K562 (cell line): ENCODE data around the gene FARP1. TPM values are rescaled to one million over a fixed set of nuclear protein-coding genes. Genes with fewer than 3 reads are reported as not detected.

ENCODE experiments used
- ATAC-seq: fragments of 200-7000 bp; cut with Tn5 transposase; 3 replicates; pipeline ENCODE4 v1.9.1; 2020; ENCODE audit warnings: moderate library complexity
- BruUV-seq: library from RNA; stranded (reverse); fragments of 400-500 nt; replicated peaks from 2 replicates; lab custom pipeline; 2021; lab: Mats Ljungman, UMichigan
- CTCF ChIA-PET: fragments of 300-600 bp; formaldehyde crosslinking; extraction: SDS; loops from one replicate; lab custom pipeline; 2021; ENCODE audit warnings: low intra/inter-chr PET ratio; lab: Yijun Ruan, JAX
- POLR2A ChIA-PET: fragments of 300-600, 350-650 bp; sonication (Branson Sonifier 250); formaldehyde crosslinking; extraction: SDS; loops from one replicate; lab custom pipeline; 2021; ENCODE audit warnings: antibody characterized with exemption, inconsistent platforms; lab: Yijun Ruan, JAX
- DNase-seq, 4 experiments: peaks; one replicate each; pipeline versions ENCODE4 v3.0.0 to v3.0.0-alpha.2; 2011 to 2018; ENCODE audit warnings: low spot score in 3 of 4, mixed read lengths in 3 of 4; ENCODE audit errors: extremely low read depth in 1 of 4
- FAIRE-seq: peaks from 2 replicates; lab custom pipeline; 2011; peaks lifted over from hg19 to GRCh38; lab: Jason Lieb, UNC
- H2AFZ ChIP-seq: 2 replicates; pipeline ENCODE4 v1.6.0; 2011; ENCODE audit warnings: low read depth, low read length, control low read depth, inconsistent platforms
- H3K27ac ChIP-seq: fragments of 200-600 bp; 3 replicates; pipeline ENCODE4 v1.8.0; 2011; ENCODE audit warnings: low read depth, mild to moderate bottlenecking, control low read depth, inconsistent platforms, low read length, moderate library complexity, mixed read lengths; ENCODE audit errors: extremely low read depth
- H3K27me3 ChIP-seq, 2 experiments: fragments of 300-600 bp in 1 of 2; 2 replicates in 1 of 2; 3 replicates in 1 of 2; pipeline versions ENCODE4 v1.6.0 to v1.8.0; 2011; ENCODE audit warnings: inconsistent platforms in 2 of 2, low read length in 2 of 2, mild to moderate bottlenecking in 1 of 2, mixed read lengths in 1 of 2, moderate library complexity in 1 of 2; ENCODE audit not compliant: control insufficient read depth in 2 of 2, insufficient read depth in 2 of 2
- H3K36me3 ChIP-seq: fragments of 300-600 bp; 3 replicates; pipeline ENCODE4 v1.8.0; 2011; ENCODE audit warnings: mild to moderate bottlenecking, low read length, inconsistent platforms; ENCODE audit not compliant: control insufficient read depth, insufficient read depth
- H3K4me1 ChIP-seq, 2 experiments: fragments of 200-600 bp in 1 of 2; replicated peaks in 1 of 2; 2 replicates in 1 of 2; 3 replicates in 1 of 2; pipeline versions ENCODE4 v1.5.1 to v1.8.0; 2011; ENCODE audit warnings: inconsistent platforms in 2 of 2, low read length in 2 of 2, mild to moderate bottlenecking in 1 of 2, mixed read lengths in 1 of 2, moderate library complexity in 1 of 2; ENCODE audit not compliant: control insufficient read depth in 2 of 2, insufficient read depth in 2 of 2
- H3K4me2 ChIP-seq: 2 replicates; pipeline ENCODE4 v1.6.1; 2011; ENCODE audit warnings: low read length, control low read depth, inconsistent platforms, mixed read lengths; ENCODE audit not compliant: insufficient read depth
- H3K4me3 ChIP-seq: fragments of 200-600 bp; sonication (generic), shearing (Covaris generic); 2 replicates; pipeline ENCODE4 v1.5.1; 2016; ENCODE audit warnings: control low read depth, inconsistent platforms
- H3K79me2 ChIP-seq: fragments of 200-600 bp; 3 replicates; pipeline ENCODE4 v1.8.0; 2011; ENCODE audit warnings: low read length, inconsistent platforms; ENCODE audit not compliant: control insufficient read depth, insufficient read depth
- H3K9ac ChIP-seq, 2 experiments: 2 replicates each; pipeline versions ENCODE4 v1.6.0 to v1.6.1; 2011; ENCODE audit warnings: low read depth in 2 of 2, low read length in 2 of 2, control low read depth in 1 of 2, inconsistent platforms in 1 of 2, mild to moderate bottlenecking in 1 of 2, mixed read lengths in 1 of 2; ENCODE audit not compliant: insufficient read depth in 1 of 2
- H3K9me1 ChIP-seq: one replicate; pipeline ENCODE4 v1.6.0; 2011; ENCODE audit warnings: inconsistent platforms, mild to moderate bottlenecking, low read length, moderate library complexity; ENCODE audit not compliant: control insufficient read depth, insufficient read depth
- H3K9me3 ChIP-seq: replicated peaks from 2 replicates; pipeline ENCODE4 v1.5.1; 2011; ENCODE audit warnings: low read depth, low read length, inconsistent platforms; ENCODE audit not compliant: control insufficient read depth, insufficient read depth
- H4K20me1 ChIP-seq: replicated peaks from 2 replicates; pipeline ENCODE4 v1.6.1; 2011; ENCODE audit warnings: low read length, inconsistent platforms, mixed read lengths; ENCODE audit not compliant: control insufficient read depth, insufficient read depth
- EP300 ChIP-seq: IDR thresholded peaks from 2 replicates; pipeline ENCODE4 v1.6.1; 2012; ENCODE audit warnings: low read length, improper control_type of control experiment
- ERF ChIP-seq: fragments of 450-650 bp; formaldehyde crosslinking; IDR thresholded peaks from 2 replicates; pipeline ENCODE4 v1.4.0; 2020; ENCODE audit warnings: mild to moderate bottlenecking, mixed read lengths
- GATAD2B ChIP-seq: fragments of 450-650 bp; IDR thresholded peaks from 2 replicates; pipeline ENCODE4 v1.6.1; 2017; ENCODE audit warnings: mild to moderate bottlenecking, borderline replicate concordance
- HES1 ChIP-seq: fragments of 450-650 bp; IDR thresholded peaks from 2 replicates; pipeline ENCODE4 v1.6.1; 2016; ENCODE audit warnings: low read depth, mild to moderate bottlenecking, moderate library complexity
- KDM4B ChIP-seq, 2 experiments: fragments of 450-650 bp in 1 of 2; sonication (generic) in 1 of 2; IDR thresholded peaks; 2 replicates each; pipeline ENCODE4 v1.6.1; 2016 to 2017; ENCODE audit warnings: borderline replicate concordance in 2 of 2, antibody characterized with exemption in 1 of 2, low read depth in 1 of 2, mild to moderate bottlenecking in 1 of 2
- MAFF ChIP-seq: IDR thresholded peaks from 2 replicates; pipeline ENCODE4 v1.6.1; 2012; ENCODE audit warnings: low read length, improper control_type of control experiment
- NCOA4 ChIP-seq: fragments of 450-650 bp; IDR thresholded peaks from 2 replicates; pipeline ENCODE4 v1.6.1; 2018; ENCODE audit warnings: mild to moderate bottlenecking; ENCODE audit not compliant: partially characterized antibody
- NFE2 ChIP-seq: IDR thresholded peaks from 2 replicates; pipeline ENCODE4 v1.6.1; 2014; ENCODE audit warnings: antibody characterized with exemption, low read depth
- PHTF2 ChIP-seq: fragments of 250-450 bp; sonication (Bioruptor Pico); IDR thresholded peaks from 2 replicates; pipeline ENCODE4 v1.5.0; 2021; ENCODE audit warnings: mild to moderate bottlenecking
- SPI1 ChIP-seq: IDR thresholded peaks from 2 replicates; pipeline ENCODE4 v1.6.1; 2011; ENCODE audit warnings: low read depth, low read length, control low read depth, borderline replicate concordance
- STAT5B ChIP-seq: fragments of 250-450 bp; sonication (Bioruptor Pico); IDR thresholded peaks from 2 replicates; pipeline ENCODE4 v1.8.0; 2021; ENCODE audit warnings: mild to moderate bottlenecking, inconsistent platforms
- U2AF1 ChIP-seq: fragments of 200-400 bp; formaldehyde crosslinking; optimal IDR thresholded peaks from 2 replicates; pipeline ENCODE3; 2017; ENCODE audit warnings: mild to moderate bottlenecking, low read depth, low read length, moderate library complexity
- ZNF445 ChIP-seq: fragments of 250-450 bp; sonication (Bioruptor Pico); IDR thresholded peaks from 2 replicates; pipeline ENCODE4 v1.4.0; 2020; ENCODE audit warnings: low read depth, mild to moderate bottlenecking, moderate library complexity
- ZNF639 ChIP-seq, 2 experiments: fragments of 200-800 bp in 1 of 2; sonication (Bioruptor generic) in 1 of 2; sonication (generic) in 1 of 2; formaldehyde crosslinking in 1 of 2; IDR thresholded peaks in 1 of 2; conservative IDR thresholded peaks in 1 of 2; 2 replicates each; pipeline versions ENCODE4 v1.5.0 to v1.6.1; 2016 to 2020; ENCODE audit warnings: missing compliant biosample characterization in 1 of 2, missing genetic modification characterization in 1 of 2, missing genetic modification reagents in 1 of 2
- ZNF717 ChIP-seq: fragments of 250-450 bp; sonication (Bioruptor Pico); IDR thresholded peaks from 2 replicates; pipeline ENCODE4 v1.5.0; 2021
- WGBS: fragments of 100-300 bp; shearing (Covaris generic); methylation state at CpG from one replicate; pipeline ENCODE4 v1.1.6; 2016; ENCODE audit warnings: low coverage, mixed read lengths; ENCODE audit not compliant: insufficient coverage; ENCODE audit errors: missing lambda C conversion rate; 5-methylcytosine and 5-hydroxymethylcytosine counted together
- in situ Hi-C: fragments of 300-500 bp; cut with MboI; formaldehyde crosslinking; loops from 4 replicates; pipeline ENCODE4 v1.15.0; 2018; ENCODE audit warnings: inconsistent platforms, mixed read lengths
- intact Hi-C: fragments of 100-400 bp; cut with micrococcal nuclease; formaldehyde crosslinking; loops from 2 replicates; pipeline ENCODE4 v1.14.2; 2022
- polyA plus RNA-seq, 8 experiments: library from polyadenylated mRNA; depleted of rRNA in 4 of 8; stranded (reverse) in 5 of 8; unstranded in 3 of 8; fragments of >200 nt; fragmentation: Nextera tagmentation in 2 of 8; fragmentation: Illumina TruSeq in 1 of 8; extraction: Ambion mirVana in 2 of 8; extraction: Trizol in 1 of 8; gene quantifications; 2 replicates each; pipeline versions ENCODE4 v1.2.1 to v1.2.3, GENCODE V29; 2011 to 2014; ENCODE audit warnings: inconsistent platforms in 1 of 8, missing spikeins in 1 of 8
- total RNA-seq, 7 experiments: library from RNA; depleted of rRNA in 6 of 7; stranded (reverse); fragments of >200 nt in 6 of 7; fragmentation: Illumina TruSeq in 2 of 7; extraction: Trizol in 2 of 7; gene quantifications; 2 replicates each; pipeline versions ENCODE4 v1.2.1 to v1.2.3, GENCODE V29; 2011 to 2021; ENCODE audit warnings: low replicate concordance in 1 of 7
- TF ChIP-seq, protein P1 (sequence below): fragments of 250-450 bp; sonication (Bioruptor Pico); IDR thresholded peaks from 2 replicates; pipeline ENCODE4 v1.5.0; 2021
- TF ChIP-seq, protein P2 (sequence below): sonication (generic); formaldehyde crosslinking; IDR thresholded peaks from 2 replicates; pipeline ENCODE4 v1.8.0; 2023; ENCODE audit warnings: mild to moderate bottlenecking, missing genetic modification reagents
- TF ChIP-seq, protein P3 (sequence below), 2 experiments: fragments of 250-450 bp in 1 of 2; fragments of 450-650 bp in 1 of 2; sonication (Bioruptor Pico) in 1 of 2; IDR thresholded peaks; 2 replicates each; pipeline versions ENCODE4 v1.6.1 to v1.8.0; 2016 to 2021; ENCODE audit warnings: mild to moderate bottlenecking in 2 of 2, moderate library complexity in 2 of 2, missing compliant biosample characterization in 1 of 2, missing genetic modification characterization in 1 of 2

FARP1 gene
- total and polyA plus RNA-seq, 9 of the 15 experiments (the other 6 are each of a cell fraction or from before 2014, with no cell fraction given) = 0.03 to 0.29 (median 0.05) TPM; not detected in 3

GRCh38 chr13:98232456-98232855 is 89.6 kb downstream of the FARP1 start (continued):
- no peak for TF ChIP-seq KDM4B (IDR thresholded peaks at IDR 0.05; ENCODE audit: borderline replicate concordance in 2 of 2, low read depth in 1 of 2)
- no peak for TF ChIP-seq U2AF1
- no peak for TF ChIP-seq MAFF
- no peak for TF ChIP-seq EP300
- no peak for TF ChIP-seq ZNF445 (CRISPR knock-in tag)
- TF ChIP-seq PHTF2 = no peak

GRCh38 chr13:98233127-98233526 is 90.2 kb downstream of the FARP1 start:
- no peak for FAIRE-seq
- TF ChIP-seq ERF (CRISPR knock-in tag) (no peak), GATAD2B (no peak), STAT5B (CRISPR knock-in tag) (no peak), ZNF717 (no peak), SPI1 (no peak), ZNF639 (CRISPR knock-in tag; conservative IDR thresholded peaks at IDR 0.05 in 1 of 2, IDR thresholded peaks at IDR 0.05 in 1 of 2) (no peak), NFE2 (no peak), NCOA4 (no peak), HES1 (no peak)
- TF ChIP-seq, protein P1, sequence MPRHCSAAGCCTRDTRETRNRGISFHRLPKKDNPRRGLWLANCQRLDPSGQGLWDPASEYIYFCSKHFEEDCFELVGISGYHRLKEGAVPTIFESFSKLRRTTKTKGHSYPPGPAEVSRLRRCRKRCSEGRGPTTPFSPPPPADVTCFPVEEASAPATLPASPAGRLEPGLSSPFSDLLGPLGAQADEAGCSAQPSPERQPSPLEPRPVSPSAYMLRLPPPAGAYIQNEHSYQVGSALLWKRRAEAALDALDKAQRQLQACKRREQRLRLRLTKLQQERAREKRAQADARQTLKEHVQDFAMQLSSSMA = no peak
- TF ChIP-seq, protein P2, sequence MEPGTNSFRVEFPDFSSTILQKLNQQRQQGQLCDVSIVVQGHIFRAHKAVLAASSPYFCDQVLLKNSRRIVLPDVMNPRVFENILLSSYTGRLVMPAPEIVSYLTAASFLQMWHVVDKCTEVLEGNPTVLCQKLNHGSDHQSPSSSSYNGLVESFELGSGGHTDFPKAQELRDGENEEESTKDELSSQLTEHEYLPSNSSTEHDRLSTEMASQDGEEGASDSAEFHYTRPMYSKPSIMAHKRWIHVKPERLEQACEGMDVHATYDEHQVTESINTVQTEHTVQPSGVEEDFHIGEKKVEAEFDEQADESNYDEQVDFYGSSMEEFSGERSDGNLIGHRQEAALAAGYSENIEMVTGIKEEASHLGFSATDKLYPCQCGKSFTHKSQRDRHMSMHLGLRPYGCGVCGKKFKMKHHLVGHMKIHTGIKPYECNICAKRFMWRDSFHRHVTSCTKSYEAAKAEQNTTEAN (CRISPR knock-in tag) = no peak
- TF ChIP-seq, protein P3, sequence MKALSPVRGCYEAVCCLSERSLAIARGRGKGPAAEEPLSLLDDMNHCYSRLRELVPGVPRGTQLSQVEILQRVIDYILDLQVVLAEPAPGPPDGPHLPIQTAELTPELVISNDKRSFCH (CRISPR knock-in tag; IDR thresholded peaks at IDR 0.05) = no peak
- TF ChIP-seq, protein P3 (tag; IDR thresholded peaks at IDR 0.05) = no peak

More at GRCh38 chr13:98233127-98233526, 90.2 kb downstream of the FARP1 start:
- H3K9ac ChIP-seq = no peak overlapping the region
- ATAC-seq = no peak
- 0% methylated on average over 2 of the region's 2 CpGs for WGBS
- no TSS peak for BruUV-seq
- no peaks in the 10 kb centered on the region for H3K9me1 ChIP-seq
- H3K9me3 ChIP-seq = no peaks in the 10 kb centered on the region
- peaks cover 3 to 7% of the 10 kb centered on the region in 2 experiments; a peak in 2 of 5 replicates for H3K27me3 ChIP-seq
- no peak overlapping the region for H3K4me2 ChIP-seq
- CTCF ChIA-PET = no interaction called here
- POLR2A ChIA-PET = no interaction called here
- no peaks in the 10 kb centered on the region for H4K20me1 ChIP-seq
- DNase-seq = no peak
- H3K36me3 ChIP-seq = no peaks in the 10 kb centered on the region
- no peak overlapping the region for H3K27ac ChIP-seq
- H3K4me1 ChIP-seq = no peaks in the 10 kb centered on the region
- intact Hi-C loops = no loop called here
- no peak overlapping the region for H3K4me3 ChIP-seq
- in situ Hi-C loops = no loop called here
- no peak overlapping the region for H2AFZ ChIP-seq
- H3K79me2 ChIP-seq = no peaks in the 10 kb centered on the region
